Amniotic stem cell (primary cell): ENCODE measurements around the gene C1QTNF12.
"Not testable (repeated sequence)": the region's sequence is repeated elsewhere in the genome, so short reads cannot be mapped to it uniquely, and the experiment has no call there.

Source experiments
- DNase-seq: peaks from one replicate; lab custom pipeline; 2025; lab: John Stamatoyannopoulos, UW

C1QTNF12 gene

GRCh38 chr1:1259540-1259939, 13.0 kb upstream of the C1QTNF12 start:
- DNase-seq: no peak

- no peak for DNase-seq
Measured at GRCh38 chr1:1259119-1259488, 12.6 kb upstream of the C1QTNF12 start.

GRCh38 chr1:1256956-1257871, 10.7 kb upstream of the C1QTNF12 start:
- no peak for DNase-seq

- no peak for DNase-seq
Measured at GRCh38 chr1:1255611-1256010, 9.1 kb upstream of the C1QTNF12 start.

- DNase-seq: no peak
Measured at GRCh38 chr1:1255078-1255477, 8.6 kb upstream of the C1QTNF12 start.

GRCh38 chr1:1254667-1254998, 8.1 kb upstream of the C1QTNF12 start:
- DNase-seq: no peak

GRCh38 chr1:1253972-1254666, 7.6 kb upstream of the C1QTNF12 start:
- DNase-seq: no peak

GRCh38 chr1:1253314-1253713, 6.8 kb upstream of the C1QTNF12 start:
- DNase-seq: no peak

GRCh38 chr1:1250786-1251284, 4.3 kb upstream of the C1QTNF12 start:
- no peak for DNase-seq

GRCh38 chr1:1248009-1248913, 1.7 kb upstream of the C1QTNF12 start:
- not testable (repeated sequence) for DNase-seq

- DNase-seq: no peak
Measured at GRCh38 chr1:1247341-1247913, 905 bp upstream of the C1QTNF12 start.

- DNase-seq: no peak
Measured at GRCh38 chr1:1245817-1246576, 525 bp downstream of the C1QTNF12 start.

- DNase-seq: no peak
Measured at GRCh38 chr1:1245178-1245816, 1.2 kb downstream of the C1QTNF12 start.

- no peak for DNase-seq
Measured at GRCh38 chr1:1244192-1244811, 2.2 kb downstream of the C1QTNF12 start.

GRCh38 chr1:1243807-1244191, 2.7 kb downstream of the C1QTNF12 start:
- DNase-seq: no peak

GRCh38 chr1:1243266-1243660, 3.3 kb downstream of the C1QTNF12 start:
- DNase-seq: no peak

GRCh38 chr1:1242461-1243265, 3.9 kb downstream of the C1QTNF12 start:
- no peak for DNase-seq

- DNase-seq: no peak
Measured at GRCh38 chr1:1241588-1242219, 4.8 kb downstream of the C1QTNF12 start.
